H9 (cell line): ENCODE results near the gene MRPL52. TPM values are rescaled to one million over a fixed set of nuclear protein-coding genes. Genes with fewer than 3 reads are reported as not detected.

Source experiments
- DNase-seq: peaks from one replicate; pipeline ENCODE4 v3.0.0-alpha.2; 2017
- H2AFZ ChIP-seq: one replicate; pipeline ENCODE4 v1.6.1; 2013; ENCODE audit warnings: mild to moderate bottlenecking, low read length, control low read depth, moderate library complexity
- H2AK5ac ChIP-seq: 2 replicates; pipeline ENCODE4 v1.6.1; 2013; ENCODE audit warnings: low read length, control low read depth, mixed read lengths; ENCODE audit not compliant: insufficient read length
- H2BK120ac ChIP-seq: one replicate; pipeline ENCODE4 v1.6.1; 2013; ENCODE audit warnings: low read depth, mild to moderate bottlenecking, low read length, control low read depth, inconsistent platforms; ENCODE audit not compliant: poor library complexity, severe bottlenecking
- H2BK12ac ChIP-seq: 2 replicates; pipeline ENCODE4 v1.6.1; 2013; ENCODE audit warnings: low read length, control low read depth, mixed read lengths, low read depth; ENCODE audit not compliant: insufficient read length
- H2BK15ac ChIP-seq: 2 replicates; pipeline ENCODE4 v1.6.1; 2013; ENCODE audit warnings: low read depth, low read length, control low read depth
- H2BK20ac ChIP-seq: one replicate; pipeline ENCODE4 v1.6.1; 2013; ENCODE audit warnings: low read depth, mild to moderate bottlenecking, low read length, control low read depth, inconsistent platforms; ENCODE audit not compliant: poor library complexity, severe bottlenecking
- H2BK5ac ChIP-seq: 2 replicates; pipeline ENCODE4 v1.6.1; 2013; ENCODE audit warnings: low read length, control low read depth, mixed read lengths; ENCODE audit not compliant: insufficient read length
- H3K14ac ChIP-seq: 2 replicates; pipeline ENCODE4 v1.6.1; 2013; ENCODE audit warnings: low read length, control low read depth; ENCODE audit not compliant: insufficient read depth
- H3K18ac ChIP-seq: 2 replicates; pipeline ENCODE4 v1.6.1; 2013; ENCODE audit warnings: low read depth, mild to moderate bottlenecking, mixed read lengths, low read length, control low read depth; ENCODE audit not compliant: insufficient read length
- H3K23ac ChIP-seq: 2 replicates; pipeline ENCODE4 v1.6.1; 2013; ENCODE audit warnings: low read length, control low read depth, mixed read lengths, low read depth; ENCODE audit not compliant: insufficient read length
- H3K23me2 ChIP-seq: 2 replicates; pipeline ENCODE4 v1.6.1; 2013; ENCODE audit warnings: low read depth, mild to moderate bottlenecking, mixed read lengths, low read length, control low read depth; ENCODE audit not compliant: insufficient read length, poor library complexity, severe bottlenecking
- H3K27ac ChIP-seq: 2 replicates; pipeline ENCODE4 v1.5.1; 2013; ENCODE audit warnings: low read length, control low read depth, mixed read lengths, low read depth; ENCODE audit not compliant: insufficient read length
- H3K27me3 ChIP-seq: 2 replicates; pipeline ENCODE4 v1.6.1; 2013; ENCODE audit warnings: low read length, control low read depth, inconsistent platforms; ENCODE audit not compliant: insufficient read depth
- H3K4ac ChIP-seq: 2 replicates; pipeline ENCODE4 v1.6.1; 2013; ENCODE audit warnings: low read depth, mild to moderate bottlenecking, control low read depth, inconsistent platforms, low read length, moderate library complexity
- H3K4me1 ChIP-seq: 2 replicates; pipeline ENCODE4 v1.6.1; 2013; ENCODE audit warnings: low read length, control low read depth, inconsistent platforms; ENCODE audit not compliant: insufficient read depth
- H3K4me2 ChIP-seq: 2 replicates; pipeline ENCODE4 v1.6.1; 2013; ENCODE audit warnings: low read length, control low read depth, mixed read lengths; ENCODE audit not compliant: insufficient read length, insufficient read depth
- H3K56ac ChIP-seq: 2 replicates; pipeline ENCODE4 v1.6.1; 2013; ENCODE audit warnings: low read depth, mild to moderate bottlenecking, mixed read lengths, low read length, control low read depth; ENCODE audit not compliant: insufficient read length
- H3K79me1 ChIP-seq: 2 replicates; pipeline ENCODE4 v1.6.1; 2013; ENCODE audit warnings: low read depth, mild to moderate bottlenecking, moderate library complexity, low read length, control low read depth, inconsistent platforms; ENCODE audit not compliant: insufficient read depth, poor library complexity, severe bottlenecking
- H3K79me2 ChIP-seq: 2 replicates; pipeline ENCODE4 v1.6.1; 2013; ENCODE audit warnings: low read length, control low read depth, inconsistent platforms; ENCODE audit not compliant: insufficient read depth
- H3K9ac ChIP-seq: 2 replicates; pipeline ENCODE4 v1.6.1; 2013; ENCODE audit warnings: low read length, control low read depth, mixed read lengths; ENCODE audit not compliant: insufficient read length; ENCODE audit errors: extremely low read depth
- H3K9me3 ChIP-seq: one replicate; pipeline ENCODE4 v1.6.1; 2013; ENCODE audit warnings: low read depth, low read length, inconsistent platforms; ENCODE audit not compliant: control insufficient read depth
- H3T11ph ChIP-seq: one replicate; pipeline ENCODE4 v1.6.1; 2013; ENCODE audit warnings: mild to moderate bottlenecking, low read length, control low read depth, inconsistent platforms
- H4K20me1 ChIP-seq: one replicate; pipeline ENCODE4 v1.6.1; 2013; ENCODE audit not compliant: control insufficient read depth, insufficient read length, insufficient read depth
- H4K5ac ChIP-seq: 2 replicates; pipeline ENCODE4 v1.6.1; 2013; ENCODE audit warnings: low read depth, mild to moderate bottlenecking, mixed read lengths, low read length, control low read depth; ENCODE audit not compliant: insufficient read length
- H4K8ac ChIP-seq: replicated peaks from 2 replicates; pipeline ENCODE4 v1.6.1; 2013; ENCODE audit warnings: low read length, control low read depth, mixed read lengths, low read depth; ENCODE audit not compliant: insufficient read length
- H4K91ac ChIP-seq: 2 replicates; pipeline ENCODE4 v1.6.1; 2013; ENCODE audit warnings: low read depth, mild to moderate bottlenecking, moderate library complexity, mixed read lengths, low read length, control low read depth; ENCODE audit not compliant: insufficient read length
- H3K27ac Mint-ChIP-seq, 3 experiments: 2 replicates in 2 of 3; 3 replicates in 1 of 3; pipeline ENCODE4 v1.8.0; 2020 to 2021; ENCODE audit warnings: mixed read lengths in 3 of 3, mild to moderate bottlenecking in 1 of 3, moderate library complexity in 1 of 3
- H3K27me3 Mint-ChIP-seq: 2 replicates; pipeline ENCODE4 v1.8.0; 2021; ENCODE audit warnings: low read depth, mild to moderate bottlenecking, moderate library complexity, mixed read lengths
- H3K36me3 Mint-ChIP-seq, 3 experiments: 2 replicates in 2 of 3; 3 replicates in 1 of 3; pipeline ENCODE4 v1.8.0; 2020 to 2021; ENCODE audit warnings: low read depth in 3 of 3, mixed read lengths in 3 of 3; ENCODE audit not compliant: insufficient read depth in 1 of 3
- H3K4me1 Mint-ChIP-seq, 2 experiments: 2 replicates each; pipeline ENCODE4 v1.8.0; 2020; ENCODE audit warnings: mixed read lengths in 2 of 2
- H3K4me3 Mint-ChIP-seq, 2 experiments: 2 replicates in 1 of 2; 3 replicates in 1 of 2; pipeline ENCODE4 v1.8.0; 2020 to 2021; ENCODE audit warnings: mild to moderate bottlenecking in 2 of 2, mixed read lengths in 2 of 2, moderate library complexity in 1 of 2
- H3K9me3 Mint-ChIP-seq, 2 experiments: 2 replicates in 1 of 2; 3 replicates in 1 of 2; pipeline ENCODE4 v1.8.0; 2020; ENCODE audit warnings: mild to moderate bottlenecking in 2 of 2, mixed read lengths in 2 of 2, moderate library complexity in 1 of 2
- total RNA-seq: library from RNA; stranded (reverse); gene quantifications from 2 replicates; pipeline ENCODE4 v1.2.1, GENCODE V29; 2021
- TF ChIP-seq, protein P1 (sequence below): fragments of 200-600 bp; sonication (generic); conservative IDR thresholded peaks from 3 replicates; pipeline ENCODE4 v1.8.0; 2021; ENCODE audit warnings: antibody characterized with exemption, mild to moderate bottlenecking

MRPL52 gene
- total RNA-seq, 1 experiment from 2014 or later: 190 TPM

DNA sequence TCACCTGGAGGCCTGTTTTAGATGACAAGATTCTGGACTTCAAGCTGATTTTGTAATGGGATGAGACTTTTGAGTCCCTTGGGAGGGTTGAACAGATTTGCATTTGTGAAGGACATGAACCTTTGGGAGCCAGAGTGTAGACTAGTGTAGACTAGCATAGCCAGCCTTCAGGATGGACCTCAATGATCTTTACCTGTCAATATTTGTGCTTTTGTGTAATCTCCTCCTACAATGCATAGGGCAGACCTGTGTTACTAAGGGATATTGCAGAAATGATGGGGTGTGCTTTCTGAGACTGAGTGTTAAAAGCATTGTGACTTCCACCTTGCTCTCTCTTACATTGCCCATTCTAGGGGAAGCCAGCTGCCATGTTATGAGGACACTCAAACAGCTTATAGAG, 32.0 kb downstream of the MRPL52 start:
- Histone ChIP-seq H3K23me2 (no peaks in the 10 kb centered on the region), H3K79me2 (no peaks in the 10 kb centered on the region), H3K23ac (no peak overlapping the region), H3T11ph (no peak overlapping the region), H3K79me1 (no peaks in the 10 kb centered on the region), H3K18ac (no peak overlapping the region), H2AFZ (no peak overlapping the region), H3K9ac (no peak overlapping the region), H2BK20ac (no peak overlapping the region), H4K5ac (no peak overlapping the region), H3K9me3 (no peaks in the 10 kb centered on the region), H3K14ac (no peak overlapping the region), H4K20me1 (no peaks in the 10 kb centered on the region), H3K4me1 (no peaks in the 10 kb centered on the region), H4K8ac (no peak overlapping the region), H2BK5ac (no peak overlapping the region), H2BK120ac (no peak overlapping the region), H3K27ac (no peak overlapping the region), H3K56ac (no peak overlapping the region), H2AK5ac (no peak overlapping the region), H4K91ac (no peak overlapping the region), H2BK15ac (no peak overlapping the region), H3K27me3 (no peaks in the 10 kb centered on the region), H3K4ac (no peak overlapping the region), H2BK12ac (no peak overlapping the region), H3K4me2 (no peak overlapping the region)
- H3K27me3 Mint-ChIP-seq: no peaks in the 10 kb centered on the region
- peaks cover 0 to 3% of the 10 kb centered on the region in 2 experiments; a peak in 3 of 4 replicates for H3K4me1 Mint-ChIP-seq
- no peak overlapping the region for H3K27ac Mint-ChIP-seq
- H3K36me3 Mint-ChIP-seq: no peaks in the 10 kb centered on the region
- H3K9me3 Mint-ChIP-seq: peaks cover 0 to 3% of the 10 kb centered on the region in 2 experiments; a peak in 1 of 5 replicates
- no peak overlapping the region for H3K4me3 Mint-ChIP-seq
- DNase-seq: no peak
- TF ChIP-seq, protein P1, sequence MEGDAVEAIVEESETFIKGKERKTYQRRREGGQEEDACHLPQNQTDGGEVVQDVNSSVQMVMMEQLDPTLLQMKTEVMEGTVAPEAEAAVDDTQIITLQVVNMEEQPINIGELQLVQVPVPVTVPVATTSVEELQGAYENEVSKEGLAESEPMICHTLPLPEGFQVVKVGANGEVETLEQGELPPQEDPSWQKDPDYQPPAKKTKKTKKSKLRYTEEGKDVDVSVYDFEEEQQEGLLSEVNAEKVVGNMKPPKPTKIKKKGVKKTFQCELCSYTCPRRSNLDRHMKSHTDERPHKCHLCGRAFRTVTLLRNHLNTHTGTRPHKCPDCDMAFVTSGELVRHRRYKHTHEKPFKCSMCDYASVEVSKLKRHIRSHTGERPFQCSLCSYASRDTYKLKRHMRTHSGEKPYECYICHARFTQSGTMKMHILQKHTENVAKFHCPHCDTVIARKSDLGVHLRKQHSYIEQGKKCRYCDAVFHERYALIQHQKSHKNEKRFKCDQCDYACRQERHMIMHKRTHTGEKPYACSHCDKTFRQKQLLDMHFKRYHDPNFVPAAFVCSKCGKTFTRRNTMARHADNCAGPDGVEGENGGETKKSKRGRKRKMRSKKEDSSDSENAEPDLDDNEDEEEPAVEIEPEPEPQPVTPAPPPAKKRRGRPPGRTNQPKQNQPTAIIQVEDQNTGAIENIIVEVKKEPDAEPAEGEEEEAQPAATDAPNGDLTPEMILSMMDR: no peak
